ENCODE measurements around the gene LAIR2.
A peak's percentile ranks its signal among the peaks of the same experiment; 100 is the strongest.
"Not testable (repeated sequence)": the region's sequence is repeated elsewhere in the genome, so short reads cannot be mapped to it uniquely, and the experiment has no call there.

Gene LAIR2

DNA sequence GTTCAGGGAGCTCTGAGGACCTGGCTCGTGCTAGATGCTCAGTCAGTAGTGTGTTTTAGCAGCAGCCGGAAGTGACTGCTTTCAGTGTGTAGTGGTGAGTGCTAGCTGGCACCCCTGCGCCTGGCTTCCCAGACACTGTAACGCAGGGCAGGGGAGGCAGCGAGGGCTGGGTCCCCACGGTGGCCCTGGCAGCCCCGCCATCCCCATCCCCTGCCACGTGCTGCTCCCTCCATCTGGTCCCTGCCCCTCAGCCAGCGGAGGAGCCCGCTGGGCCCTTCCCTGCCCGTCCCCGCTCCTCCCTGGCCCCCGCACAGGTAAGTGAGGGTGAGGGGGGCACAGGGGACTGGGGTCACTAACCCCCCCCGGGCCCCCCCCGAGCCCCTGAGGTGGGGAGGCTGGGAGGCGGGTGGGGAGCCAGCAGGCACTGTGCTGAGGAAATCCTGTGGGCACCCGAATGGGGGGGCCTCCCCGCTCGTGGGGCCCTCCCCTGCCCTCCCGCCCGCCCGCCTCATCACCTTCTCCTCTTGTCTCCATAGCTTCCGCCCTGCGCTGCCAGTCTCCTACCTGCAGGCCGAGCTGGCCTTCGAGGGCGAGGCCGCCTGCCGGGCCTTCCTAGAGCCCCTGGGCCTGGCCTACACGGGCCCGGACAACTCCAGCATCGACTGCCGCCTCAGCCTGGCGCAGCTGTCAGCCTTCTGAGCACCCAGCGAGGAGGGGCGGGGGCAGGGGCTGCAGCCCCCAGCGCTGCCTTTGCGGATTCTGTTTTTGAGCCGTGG, 42.2 kb upstream of the LAIR2 start:
- Histone ChIP-seq H3K9ac (ENCODE audit: low read length) (no peak overlapping the region), H3K9me3 (ENCODE audit: control insufficient read depth, low read depth, low read length) (no peaks in the 10 kb centered on the region), H3K4me1 (ENCODE audit: control insufficient read depth, low read depth, low read length) (no peaks in the 10 kb centered on the region), H3K27ac (ENCODE audit: low read length) (no peak overlapping the region), H3K27me3 (ENCODE audit: control insufficient read depth, insufficient read depth, low read length) (no peaks in the 10 kb centered on the region), H3K4me3 (ENCODE audit: low read length) (no peak overlapping the region), H3K36me3 (ENCODE audit: control insufficient read depth, low read depth, low read length) (peaks cover 57% of the 10 kb centered on the region)

- Histone ChIP-seq H3K9me3 (ENCODE audit: control insufficient read depth, low read depth, low read length) (no peaks in the 10 kb centered on the region), H3K36me3 (ENCODE audit: control insufficient read depth, low read depth, low read length) (peaks cover 50% of the 10 kb centered on the region), H3K9ac (ENCODE audit: low read length) (no peak overlapping the region), H3K27ac (ENCODE audit: low read length) (no peak overlapping the region), H3K4me1 (ENCODE audit: control insufficient read depth, low read depth, low read length) (no peaks in the 10 kb centered on the region), H3K27me3 (ENCODE audit: control insufficient read depth, insufficient read depth, low read length) (peaks cover 6% of the 10 kb centered on the region), H3K4me3 (ENCODE audit: low read length) (no peak overlapping the region)
These were observed 41.4 kb upstream of the LAIR2 start for GRCh38 chr19:54461210-54461609.

DNA sequence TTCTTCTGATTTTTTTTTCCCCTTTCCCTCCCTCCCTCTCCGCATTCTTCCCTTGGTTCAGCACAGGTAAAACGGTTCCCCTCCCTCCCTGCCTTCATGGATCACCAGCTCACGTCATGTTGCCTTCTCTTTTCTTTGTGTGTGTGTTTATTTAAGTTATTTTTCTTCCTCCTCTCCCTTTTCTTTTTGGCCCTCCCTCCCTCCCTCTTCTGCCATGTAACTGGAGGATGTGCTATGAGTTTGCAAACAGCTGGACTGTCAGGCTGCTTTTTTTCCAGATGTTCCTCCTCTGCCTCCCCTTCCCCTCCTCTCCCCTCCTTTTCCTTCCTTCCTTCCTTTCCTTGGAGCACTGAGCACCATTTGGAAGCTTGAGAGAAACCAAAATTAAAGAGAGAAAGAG, 41.0 kb upstream of the LAIR2 start:
- H3K36me3 ChIP-seq (ENCODE audit: control insufficient read depth, low read depth, low read length): peaks cover 46% of the 10 kb centered on the region
- no peaks in the 10 kb centered on the region for H3K9me3 ChIP-seq (ENCODE audit: control insufficient read depth, low read depth, low read length)
- no peak overlapping the region for H3K4me3 ChIP-seq (ENCODE audit: low read length)
- no peak overlapping the region for H3K9ac ChIP-seq (ENCODE audit: low read length)
- H3K27me3 ChIP-seq (ENCODE audit: control insufficient read depth, insufficient read depth, low read length): peaks cover 6% of the 10 kb centered on the region
- no peaks in the 10 kb centered on the region for H3K4me1 ChIP-seq (ENCODE audit: control insufficient read depth, low read depth, low read length)
- no peak overlapping the region for H3K27ac ChIP-seq (ENCODE audit: low read length)

DNA sequence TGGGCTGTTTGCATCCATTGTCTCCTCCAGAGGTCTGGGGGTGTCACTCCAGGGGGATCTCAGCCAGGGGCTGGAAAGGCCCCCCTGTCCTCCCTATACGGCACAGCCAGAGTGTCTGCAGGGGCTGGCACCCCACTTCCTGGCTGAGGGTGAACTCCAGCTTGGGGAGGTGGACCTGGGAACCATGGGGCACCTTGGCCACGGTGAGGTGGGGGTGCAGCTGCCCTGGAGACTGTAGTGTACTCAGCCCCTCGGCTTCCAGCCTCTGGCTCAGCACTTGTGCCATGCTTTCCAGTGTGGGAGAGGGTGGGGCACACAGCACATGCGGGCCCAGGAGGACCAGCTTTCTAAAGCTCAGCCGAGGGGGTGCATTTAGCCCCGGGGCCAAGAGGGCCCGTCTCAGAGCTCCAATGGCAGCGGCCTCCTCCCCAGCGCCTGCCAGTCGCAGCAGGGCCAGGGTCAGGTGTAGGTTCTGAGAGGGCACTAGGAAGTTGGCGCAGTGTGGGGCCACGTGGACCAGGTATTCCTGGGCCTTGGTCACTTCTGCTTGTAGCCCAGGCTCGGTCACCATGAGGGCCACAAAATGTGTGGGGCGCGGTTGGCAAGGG, 40.5 kb upstream of the LAIR2 start:
- no peaks in the 10 kb centered on the region for H3K9me3 ChIP-seq (ENCODE audit: control insufficient read depth, low read depth, low read length)
- H3K27ac ChIP-seq (ENCODE audit: low read length): no peak overlapping the region
- peak overlapping the region; percentile 84 for H3K4me3 ChIP-seq (ENCODE audit: low read length)
- H3K9ac ChIP-seq (ENCODE audit: low read length): peak overlapping the region; percentile 59
- no peaks in the 10 kb centered on the region for H3K4me1 ChIP-seq (ENCODE audit: control insufficient read depth, low read depth, low read length)
- H3K27me3 ChIP-seq (ENCODE audit: control insufficient read depth, insufficient read depth, low read length): peaks cover 6% of the 10 kb centered on the region
- H3K36me3 ChIP-seq (ENCODE audit: control insufficient read depth, low read depth, low read length): peaks cover 41% of the 10 kb centered on the region

DNA sequence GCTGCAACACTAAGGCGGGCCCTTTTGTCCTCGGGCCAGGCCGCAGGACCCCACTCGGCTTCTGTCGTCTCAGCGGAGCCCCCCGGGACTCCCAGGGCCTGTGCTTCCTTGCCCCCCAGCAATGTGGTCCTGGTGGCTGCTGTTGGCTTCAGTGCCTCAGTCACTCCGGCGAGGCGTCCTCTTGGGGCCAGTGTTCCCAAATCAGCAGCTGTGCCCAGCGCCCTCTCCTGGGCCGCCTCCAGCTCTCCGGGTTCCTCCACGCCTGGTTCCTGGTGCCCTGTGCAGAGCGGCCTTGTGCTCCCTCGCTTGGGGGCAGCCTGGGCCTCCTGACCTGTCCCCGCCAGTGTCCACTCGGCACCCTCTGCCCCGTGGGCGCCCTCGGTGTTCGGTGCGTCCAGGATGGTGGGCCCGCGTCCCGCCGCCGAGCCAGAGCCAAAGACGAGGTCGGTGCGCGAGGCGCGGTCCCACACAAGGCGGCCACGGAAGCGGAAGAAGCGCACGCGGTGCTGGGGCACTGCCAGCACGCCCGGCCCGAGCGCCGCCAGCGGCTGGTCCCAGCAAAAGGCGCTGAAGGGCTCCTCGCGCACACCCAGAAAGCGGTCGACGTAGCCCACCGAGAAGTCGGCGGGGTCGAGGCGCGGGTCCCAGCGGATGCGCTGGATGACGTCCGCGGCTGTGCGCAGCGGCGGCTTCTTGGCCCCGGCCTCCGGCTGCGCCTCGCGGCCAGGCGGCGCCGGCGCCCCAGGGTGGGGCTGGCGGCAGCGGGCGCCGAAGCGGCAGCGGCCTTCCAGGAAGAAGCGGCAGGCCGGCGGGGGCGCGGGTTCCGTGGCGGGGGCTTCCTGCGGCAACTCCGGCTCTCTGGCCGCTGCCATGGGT, 39.7 kb upstream of the LAIR2 start:
- H3K27ac ChIP-seq (ENCODE audit: low read length): no peak overlapping the region
- peaks cover 35% of the 10 kb centered on the region for H3K36me3 ChIP-seq (ENCODE audit: control insufficient read depth, low read depth, low read length)
- peak overlapping the region; percentile 59 for H3K9ac ChIP-seq (ENCODE audit: low read length)
- no peaks in the 10 kb centered on the region for H3K4me1 ChIP-seq (ENCODE audit: control insufficient read depth, low read depth, low read length)
- peak overlapping the region; percentile 84 for H3K4me3 ChIP-seq (ENCODE audit: low read length)
- H3K9me3 ChIP-seq (ENCODE audit: control insufficient read depth, low read depth, low read length): no peaks in the 10 kb centered on the region
- H3K27me3 ChIP-seq (ENCODE audit: control insufficient read depth, insufficient read depth, low read length): peaks cover 6% of the 10 kb centered on the region

GRCh38 chr19:54463531-54464043, 39.0 kb upstream of the LAIR2 start, which contains the start of gene LENG9:
LENG9 (minus strand) TSS chr19:54463778; CDS start chr19:54463526, 252 bp downstream.
- Histone ChIP-seq H3K4me1 (ENCODE audit: control insufficient read depth, low read depth, low read length) (no peaks in the 10 kb centered on the region), H3K9ac (ENCODE audit: low read length) (peak within 1 kb of the TSS; percentile 78), H3K4me3 (ENCODE audit: low read length) (peak within 1 kb of the TSS; percentile 84), H3K27ac (ENCODE audit: low read length) (peak within 1 kb of the TSS; percentile 96), H3K36me3 (ENCODE audit: control insufficient read depth, low read depth, low read length) (peaks cover 28% of the 10 kb centered on the region), H3K9me3 (ENCODE audit: control insufficient read depth, low read depth, low read length) (no peaks in the 10 kb centered on the region), H3K27me3 (ENCODE audit: control insufficient read depth, insufficient read depth, low read length) (peaks cover 6% of the 10 kb centered on the region)

DNA sequence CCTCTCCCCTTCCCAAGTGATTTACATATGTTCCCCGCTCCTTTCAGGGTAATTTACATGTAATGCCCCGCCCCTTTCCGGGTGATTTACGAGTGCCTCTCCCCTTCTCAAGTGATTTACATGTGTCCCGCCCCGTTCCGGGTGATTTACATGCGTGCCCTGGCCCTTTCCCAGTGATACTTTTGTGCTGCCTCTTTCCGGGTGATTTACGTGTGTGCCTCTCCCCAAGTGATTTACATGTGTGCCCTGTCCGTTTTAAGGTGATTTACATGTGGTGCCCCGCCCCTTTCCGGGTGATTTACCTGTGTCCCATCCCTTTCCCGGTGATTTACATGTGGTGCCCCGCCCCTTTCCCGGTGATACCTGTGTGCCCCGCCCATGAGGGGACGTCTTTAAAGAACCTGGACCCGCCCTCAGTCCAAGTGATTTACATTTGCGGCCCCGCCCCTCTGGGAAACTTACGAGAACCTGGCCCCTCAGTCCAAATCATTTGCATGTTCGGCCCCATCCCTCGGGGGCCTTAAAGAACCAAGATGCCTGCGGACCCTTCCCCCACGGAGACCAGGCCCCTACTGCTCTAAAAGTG, 38.5 kb upstream of the LAIR2 start:
- H3K4me1 ChIP-seq (ENCODE audit: control insufficient read depth, low read depth, low read length): no peaks in the 10 kb centered on the region
- H3K4me3 ChIP-seq (ENCODE audit: low read length): peak overlapping the region; percentile 84
- H3K9ac ChIP-seq (ENCODE audit: low read length): peak overlapping the region; percentile 78
- H3K27me3 ChIP-seq (ENCODE audit: control insufficient read depth, insufficient read depth, low read length): peaks cover 6% of the 10 kb centered on the region
- H3K36me3 ChIP-seq (ENCODE audit: control insufficient read depth, low read depth, low read length): peaks cover 22% of the 10 kb centered on the region
- H3K9me3 ChIP-seq (ENCODE audit: control insufficient read depth, low read depth, low read length): no peaks in the 10 kb centered on the region
- H3K27ac ChIP-seq (ENCODE audit: low read length): peak overlapping the region; percentile 96

DNA sequence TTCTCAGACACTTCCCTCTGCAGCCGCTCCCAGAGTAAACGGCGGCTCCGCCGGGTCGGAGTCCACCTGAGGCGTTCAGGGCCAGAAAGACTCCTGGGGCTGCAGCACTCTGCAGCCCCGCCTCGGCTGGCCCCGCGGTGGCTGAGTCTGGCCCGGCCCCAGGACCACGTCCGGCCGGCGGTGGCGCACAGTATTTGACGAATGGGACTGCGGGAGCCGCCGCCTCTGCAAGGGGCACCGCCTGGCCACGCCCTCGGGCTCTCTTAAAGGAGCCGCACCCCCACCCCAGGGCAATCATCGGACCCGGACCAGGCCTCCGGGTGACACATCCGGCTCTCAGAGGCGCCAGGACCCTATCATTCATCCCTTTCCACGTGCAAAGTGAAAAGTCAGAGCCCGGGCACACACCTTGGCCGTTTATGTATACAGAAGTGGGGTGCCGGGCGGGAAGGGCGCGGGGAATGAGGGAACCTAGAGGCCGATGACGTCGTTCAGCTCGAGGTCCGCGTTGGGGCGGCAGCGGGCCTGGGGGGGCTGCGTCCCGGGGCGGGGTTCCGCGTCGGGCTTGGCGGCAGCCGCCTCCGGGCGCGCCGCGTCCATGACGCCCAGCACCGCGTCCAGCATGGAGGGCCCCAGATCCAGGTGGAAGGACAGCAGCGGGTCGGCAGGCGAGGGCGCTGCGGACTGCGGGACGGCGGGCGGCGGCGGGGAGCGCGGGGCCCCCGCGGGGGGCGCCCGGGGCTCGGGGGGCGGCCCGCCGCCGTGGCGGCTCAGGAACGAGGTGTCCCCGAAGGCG, 37.8 kb upstream of the LAIR2 start:
- Histone ChIP-seq H3K4me1 (ENCODE audit: control insufficient read depth, low read depth, low read length) (no peaks in the 10 kb centered on the region), H3K9ac (ENCODE audit: low read length) (peak overlapping the region; percentile 78), H3K27me3 (ENCODE audit: control insufficient read depth, insufficient read depth, low read length) (peaks cover 13% of the 10 kb centered on the region), H3K36me3 (ENCODE audit: control insufficient read depth, low read depth, low read length) (peaks cover 15% of the 10 kb centered on the region), H3K9me3 (ENCODE audit: control insufficient read depth, low read depth, low read length) (no peaks in the 10 kb centered on the region), H3K27ac (ENCODE audit: low read length) (peak overlapping the region; percentile 96), H3K4me3 (ENCODE audit: low read length) (peak overlapping the region; percentile 84)

GRCh38 chr19:54465426-54466109, 37.1 kb upstream of the LAIR2 start:
- no peak overlapping the region for H3K4me3 ChIP-seq (ENCODE audit: low read length)
- H3K27me3 ChIP-seq (ENCODE audit: control insufficient read depth, insufficient read depth, low read length): peaks cover 20% of the 10 kb centered on the region
- no peaks in the 10 kb centered on the region for H3K9me3 ChIP-seq (ENCODE audit: control insufficient read depth, low read depth, low read length)
- no peaks in the 10 kb centered on the region for H3K4me1 ChIP-seq (ENCODE audit: control insufficient read depth, low read depth, low read length)
- H3K27ac ChIP-seq (ENCODE audit: low read length): no peak overlapping the region
- no peak overlapping the region for H3K9ac ChIP-seq (ENCODE audit: low read length)
- peaks cover 12% of the 10 kb centered on the region for H3K36me3 ChIP-seq (ENCODE audit: control insufficient read depth, low read depth, low read length)

DNA sequence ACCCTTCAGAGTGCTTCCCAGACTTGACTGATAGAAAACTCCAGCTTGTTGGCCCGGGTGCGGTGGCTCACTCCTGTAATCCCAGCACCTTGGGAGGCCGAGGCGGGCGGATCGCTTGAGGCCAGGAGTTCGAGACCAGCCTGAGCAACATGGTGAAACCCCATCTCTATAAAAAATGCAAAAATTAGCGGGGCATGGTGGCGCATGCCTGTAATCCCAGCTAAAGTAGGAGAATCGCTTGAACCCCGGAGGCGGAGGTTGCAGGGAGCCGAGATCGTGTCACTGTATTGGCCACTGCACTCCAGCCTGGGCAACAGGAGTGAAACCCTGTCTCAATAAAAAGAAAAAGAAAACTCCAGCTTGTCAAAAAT, 36.5 kb upstream of the LAIR2 start:
- H3K9me3 ChIP-seq (ENCODE audit: control insufficient read depth, low read depth, low read length); H3K9ac ChIP-seq (ENCODE audit: low read length); H3K27ac ChIP-seq (ENCODE audit: low read length); H3K4me1 ChIP-seq (ENCODE audit: control insufficient read depth, low read depth, low read length); H3K4me3 ChIP-seq (ENCODE audit: low read length): not testable (repeated sequence)
- Histone ChIP-seq H3K36me3 (ENCODE audit: control insufficient read depth, low read depth, low read length) (peaks cover 12% of the 10 kb centered on the region), H3K27me3 (ENCODE audit: control insufficient read depth, insufficient read depth, low read length) (peaks cover 25% of the 10 kb centered on the region)

Data from iPS-18a (cell line).